ENCODE data around the gene LSAMP. TPM values are rescaled to one million over a fixed set of nuclear protein-coding genes. Genes with fewer than 3 reads are reported as not detected.

LSAMP gene
- total and polyA plus RNA-seq, 2 donors (not counting 3 experiments of a cell fraction or from before 2014, with no cell fraction given): not detected

- H3K4me1 ChIP-seq (ENCODE audit: control insufficient read depth, extremely low read depth, insufficient read depth, low read length): no peaks in the 10 kb centered on the region
- peaks cover 0 to 6% of the 10 kb centered on the region in 2 experiments for H3K27me3 ChIP-seq (ENCODE audit: control insufficient read depth in 2 of 2, insufficient read depth in 2 of 2, low read length in 2 of 2)
- no peak overlapping the region for H3K9ac ChIP-seq (replicated peaks; ENCODE audit: extremely low read depth, insufficient read depth, low read length)
- H3K4me3 ChIP-seq (replicated peaks in 1 of 3; ENCODE audit: insufficient read depth in 1 of 3, low read depth in 1 of 3, low read length in 3 of 3): no peak overlapping the region
- no peaks in the 10 kb centered on the region for H3K79me2 ChIP-seq (ENCODE audit: control insufficient read depth, insufficient read depth, low read length)
- H3K4me2 ChIP-seq (ENCODE audit: insufficient read depth, low read length): no peak overlapping the region
- no peaks in the 10 kb centered on the region for H3K9me1 ChIP-seq (replicated peaks; ENCODE audit: control insufficient read depth, extremely low read depth, insufficient read depth, low read length)
- H3K36me3 ChIP-seq (ENCODE audit: control insufficient read depth in 2 of 2, extremely low read depth in 1 of 2, insufficient read depth in 2 of 2, low read length in 2 of 2): no peaks in the 10 kb centered on the region
- DNase-seq (ENCODE audit: low read depth, low spot score) (no peak), FAIRE-seq (no peak)
- POLR2A ChIA-PET: interaction anchor here (0.6 kb wide), 1 partner anchor 31 kb away, joined by 6 read pairs; no protein-coding TSS in a partner anchor
- CTCF ChIA-PET: interaction anchor here (1.7 kb wide), 1 partner anchor 10 kb away, joined by 3 read pairs; no protein-coding TSS in a partner anchor
- H4K20me1 ChIP-seq (replicated peaks; ENCODE audit: control insufficient read depth, extremely low read depth, insufficient read depth, low read length): no peaks in the 10 kb centered on the region
- intact Hi-C loops (cut with micrococcal nuclease): no loop called here
- no peak overlapping the region for H3K27ac ChIP-seq (ENCODE audit: insufficient read depth, low read depth, low read length)
- no peak for TF ChIP-seq EZH2 (IDR thresholded peaks at IDR 0.05; ENCODE audit: borderline replicate concordance, low read depth, low read length, severe bottlenecking)
- TF ChIP-seq POLR2AphosphoS5 (IDR thresholded peaks at IDR 0.05; ENCODE audit: insufficient read depth, low read depth, low read length): no peak
- no peak for TF ChIP-seq MYC (IDR thresholded peaks at IDR 0.05; ENCODE audit: low read depth, low read length)
- TF ChIP-seq CTCF (IDR thresholded peaks at IDR 0.05; ENCODE audit: extremely low read depth in 1 of 2, insufficient read depth in 1 of 2, low read depth in 1 of 2, low read length in 2 of 2): no peak
- TF ChIP-seq, protein P1, sequence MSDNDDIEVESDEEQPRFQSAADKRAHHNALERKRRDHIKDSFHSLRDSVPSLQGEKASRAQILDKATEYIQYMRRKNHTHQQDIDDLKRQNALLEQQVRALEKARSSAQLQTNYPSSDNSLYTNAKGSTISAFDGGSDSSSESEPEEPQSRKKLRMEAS (IDR thresholded peaks at IDR 0.05; ENCODE audit: insufficient read depth, insufficient read length): no peak
- no peak for TF ChIP-seq POLR2A (IDR thresholded peaks at IDR 0.05; ENCODE audit: low read depth, low read length)
- TF ChIP-seq FOS (IDR thresholded peaks at IDR 0.05; ENCODE audit: borderline replicate concordance, insufficient read depth, low read length): no peak
- no peak for TF ChIP-seq GATA2 (IDR thresholded peaks at IDR 0.05; ENCODE audit: insufficient read depth, insufficient read length, low read depth, low read length)
- TF ChIP-seq JUN (IDR thresholded peaks at IDR 0.05; ENCODE audit: borderline replicate concordance, insufficient read depth, insufficient read length, low read depth): no peak
- H3K9me3 ChIP-seq (replicated peaks; ENCODE audit: control insufficient read depth, insufficient read depth, low read length): no peaks in the 10 kb centered on the region
- dilution Hi-C loops (cut with MboI; ENCODE audit: extremely low pct_ligation_motif_present, low sequenced_read_pairs): no loop called here
- no peak overlapping the region for H2AFZ ChIP-seq (ENCODE audit: low read depth, low read length)
- no TSS peak for BruUV-seq (replicated peaks)
These were observed 613.4 kb downstream of the LSAMP start for GRCh38 chr3:115831864-115832263.
